SH-SY5Y (cell line): ENCODE measurements around the gene ANKRD29.

ENCODE experiments used
- GATA2 ChIP-seq: IDR thresholded peaks from 2 replicates; pipeline ENCODE4 v1.6.1; 2011; ENCODE audit warnings: mild to moderate bottlenecking, low read depth, low read length
- GATA3 ChIP-seq: IDR thresholded peaks from 2 replicates; pipeline ENCODE4 v1.6.1; 2011; ENCODE audit warnings: low read depth, mild to moderate bottlenecking, low read length, moderate library complexity

Gene ANKRD29

GRCh38 chr18:23690505-23691068 lies 27.9 kb upstream of the ANKRD29 start:
- TF ChIP-seq GATA2, result no peak
- no peak for TF ChIP-seq GATA3

GRCh38 chr18:23689616-23690504 lies 27.1 kb upstream of the ANKRD29 start:
- TF ChIP-seq GATA2 (no peak), GATA3 (no peak)

GRCh38 chr18:23689031-23689615 lies 26.4 kb upstream of the ANKRD29 start, which contains the start of gene LAMA3:
LAMA3 (plus strand) TSS chr18:23689453; CDS start chr18:23689684, 231 bp downstream.
- no peak for TF ChIP-seq GATA3
- no peak for TF ChIP-seq GATA2

DNA sequence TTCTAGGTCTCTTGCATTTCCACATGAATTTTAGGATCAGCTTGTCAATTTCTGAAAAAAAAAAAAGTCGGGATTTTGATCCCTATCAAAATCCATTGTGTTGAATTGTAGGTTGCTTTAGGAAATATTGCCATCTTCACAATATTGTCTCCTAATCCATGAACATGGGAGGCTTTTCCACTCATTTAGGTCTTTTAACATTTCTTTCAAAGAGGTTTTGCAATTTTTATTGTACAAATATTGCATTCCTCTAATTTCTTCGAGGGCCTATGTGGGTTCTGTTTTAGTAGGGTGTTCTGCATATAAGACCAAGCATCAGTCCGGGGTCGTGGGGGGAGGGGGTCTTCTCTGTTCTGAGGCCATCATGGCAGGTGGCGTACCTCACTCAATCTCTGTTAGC lies 25.8 kb upstream of the ANKRD29 start:
- TF ChIP-seq GATA3 (no peak), GATA2 (no peak)

DNA sequence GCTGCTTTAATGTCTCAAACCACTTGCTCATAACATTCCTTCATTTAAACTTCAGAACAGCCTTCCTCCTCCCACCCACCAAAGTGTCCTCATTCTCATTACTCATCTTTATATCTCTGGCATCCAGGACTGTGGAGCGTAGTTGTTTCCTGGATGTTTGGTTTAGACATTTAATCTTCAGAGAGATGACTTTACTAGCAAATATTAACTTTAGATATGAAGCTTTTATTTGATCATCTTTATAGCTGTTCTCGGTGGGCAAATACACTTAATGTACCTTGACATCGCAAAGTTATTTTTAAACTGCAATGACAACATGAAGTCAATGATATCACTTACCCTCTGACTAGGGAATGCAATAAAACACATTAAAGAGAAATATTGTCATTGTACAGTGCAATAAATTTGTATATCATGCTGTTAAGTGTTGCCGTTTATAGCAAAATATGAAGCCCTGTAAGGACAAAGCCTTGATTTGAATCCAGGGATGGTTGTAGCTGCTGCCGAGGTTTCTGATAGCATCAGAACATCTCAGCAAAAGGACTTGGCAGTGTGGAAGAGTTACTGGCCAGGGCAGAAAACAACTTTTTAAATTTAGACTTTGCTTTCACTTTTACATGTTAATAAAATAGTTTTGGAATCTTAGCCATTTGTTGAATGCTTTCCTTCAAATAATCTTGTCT lies 21.9 kb upstream of the ANKRD29 start:
- no peak for TF ChIP-seq GATA2
- no peak for TF ChIP-seq GATA3

- TF ChIP-seq GATA2 (no peak), GATA3 (no peak)
These were observed 21.0 kb upstream of the ANKRD29 start for GRCh38 chr18:23683671-23684070.

DNA sequence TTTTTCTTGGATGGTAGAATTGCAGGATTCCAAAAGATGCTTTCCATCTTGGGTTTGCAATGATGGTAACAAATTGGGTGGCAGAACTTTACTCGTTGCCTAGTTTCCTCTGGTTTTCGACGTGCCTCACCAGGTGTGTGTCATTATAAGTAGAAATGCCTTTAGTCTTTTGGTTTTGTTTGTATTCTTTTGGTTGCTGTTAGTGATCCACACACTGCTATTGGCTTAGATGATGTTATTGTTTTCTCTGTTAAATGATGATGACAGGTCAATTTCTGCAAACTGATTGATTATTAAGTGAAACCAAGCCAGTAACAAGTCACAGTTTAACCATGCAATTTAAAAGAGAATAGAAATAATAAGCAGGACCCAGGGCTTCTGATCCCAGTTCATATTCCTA lies 20.4 kb upstream of the ANKRD29 start:
- TF ChIP-seq GATA2 (no peak), GATA3 (no peak)

DNA sequence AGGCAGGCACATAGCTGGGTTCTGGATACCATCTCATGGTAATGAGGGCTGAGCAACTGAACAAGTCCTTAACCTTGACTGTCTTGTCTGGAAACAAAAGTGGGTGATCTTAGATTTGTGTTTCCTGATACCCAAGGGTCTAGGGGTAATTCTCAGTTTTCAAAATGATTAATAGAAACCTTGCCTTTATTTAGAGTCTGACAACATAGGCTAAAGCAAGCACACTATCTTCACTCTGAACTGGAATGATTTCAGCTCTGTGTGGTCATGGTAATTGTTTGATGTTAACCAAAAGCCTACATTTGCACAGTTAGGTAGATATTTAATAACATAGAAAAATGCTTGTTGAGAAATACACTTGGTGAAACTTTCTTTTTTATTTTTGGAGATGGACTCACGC lies 19.8 kb upstream of the ANKRD29 start:
- no peak for TF ChIP-seq GATA3
- TF ChIP-seq GATA2, result no peak

DNA sequence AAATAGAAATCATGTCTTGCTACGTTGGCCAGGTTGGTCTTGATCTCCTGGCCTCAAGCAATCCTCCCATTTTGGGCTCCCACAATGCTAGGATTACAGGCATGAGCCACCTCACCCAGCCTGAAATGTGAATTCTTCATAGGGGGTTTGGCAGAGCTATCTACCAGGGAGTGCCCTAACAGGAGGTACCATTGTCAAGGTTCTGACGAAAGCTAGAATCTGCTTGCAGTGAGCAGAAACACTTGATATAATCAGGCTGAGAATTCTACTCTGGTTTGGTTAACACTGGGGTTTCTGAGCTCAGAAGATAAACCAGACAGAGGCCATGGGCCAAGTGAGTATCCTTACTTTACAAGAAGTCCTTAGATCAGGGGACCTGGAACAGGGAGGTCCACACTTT lies 19.3 kb upstream of the ANKRD29 start:
- no peak for TF ChIP-seq GATA3
- no peak for TF ChIP-seq GATA2

DNA sequence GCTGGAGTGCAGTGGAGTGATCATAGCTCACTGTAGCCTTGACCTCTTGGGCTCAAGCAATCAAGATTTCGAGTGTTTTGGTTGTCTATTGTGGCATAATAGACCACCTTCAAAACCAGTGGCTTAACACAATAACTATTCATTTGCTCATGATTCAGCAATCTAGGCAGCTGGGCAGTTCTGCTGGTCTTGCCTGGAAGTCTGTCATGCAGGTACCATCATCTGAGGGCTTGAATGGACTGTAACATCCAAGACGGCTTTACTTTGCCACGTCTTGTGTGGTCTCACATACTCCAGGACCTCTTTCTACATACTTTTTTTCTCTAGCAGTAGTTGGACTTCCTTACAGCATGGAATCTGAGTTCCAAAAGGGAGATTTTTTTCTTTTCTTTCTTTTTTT lies 13.2 kb upstream of the ANKRD29 start:
- TF ChIP-seq GATA3 (no peak), GATA2 (no peak)

- TF ChIP-seq GATA2, result no peak
- no peak for TF ChIP-seq GATA3
These were observed 12.5 kb upstream of the ANKRD29 start for GRCh38 chr18:23675236-23675635.

GRCh38 chr18:23673725-23674124 lies 11.0 kb upstream of the ANKRD29 start:
- no peak for TF ChIP-seq GATA2
- no peak for TF ChIP-seq GATA3

DNA sequence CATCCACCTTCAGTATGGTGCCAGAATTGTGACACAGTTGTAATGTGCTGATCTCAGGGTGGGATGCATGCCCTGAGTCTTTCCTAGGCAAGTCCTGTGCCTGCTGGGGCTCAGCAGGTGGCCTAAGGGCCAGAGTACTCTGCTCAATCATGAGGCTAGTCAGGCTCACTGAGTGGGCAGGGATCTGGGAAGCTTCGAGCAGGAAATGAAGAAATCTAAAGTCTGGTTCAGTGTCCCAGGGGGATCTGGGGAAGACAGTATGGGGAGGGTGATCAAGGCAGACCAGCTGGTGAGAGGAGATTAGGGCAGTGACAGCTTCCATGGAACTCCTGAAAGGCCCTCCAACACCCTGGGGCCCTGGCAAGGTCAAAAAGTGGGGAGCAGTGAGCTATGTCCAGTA lies 8.9 kb upstream of the ANKRD29 start:
- no peak for TF ChIP-seq GATA3
- no peak for TF ChIP-seq GATA2

- TF ChIP-seq GATA3 (no peak), GATA2 (no peak)
These were observed 7.2 kb upstream of the ANKRD29 start for GRCh38 chr18:23669804-23670405.

GRCh38 chr18:23669202-23669766 lies 6.6 kb upstream of the ANKRD29 start:
- TF ChIP-seq GATA3 (no peak), GATA2 (no peak)
